ENCODE data around the gene IGSF5. TPM values are rescaled to one million over a fixed set of nuclear protein-coding genes. Genes with fewer than 3 reads are reported as not detected.

IGSF5 gene
- total and polyA plus RNA-seq, 4 donors, result 0.06 to 0.11 (median 0.06) TPM; not detected in 1

- ATAC-seq (ENCODE audit: insufficient read depth, low FRiP score) (no peak), DNase-seq (no peak)
- H3K9ac ChIP-seq (ENCODE audit: insufficient read depth in 1 of 2, low read length in 2 of 2), result no peak overlapping the region
- H3K4me1 ChIP-seq (ENCODE audit: control insufficient read depth in 5 of 5, insufficient read depth in 5 of 5, low read length in 5 of 5), result no peaks in the 10 kb centered on the region
- H3K4me3 ChIP-seq, result no peak overlapping the region
- no peak for TF ChIP-seq CTCF (IDR thresholded peaks at IDR 0.05; ENCODE audit: control extremely low read depth, extremely low read depth)
- no peaks in the 10 kb centered on the region for H3K36me3 ChIP-seq (ENCODE audit: control insufficient read depth in 4 of 4, insufficient read depth in 4 of 4, low read length in 4 of 4)
- WGBS, 2 donors, result 77 to 82% methylated on average over 7 of the region's 7 CpGs
- no peak overlapping the region for H3K27ac ChIP-seq (ENCODE audit: low read depth in 1 of 2, low read length in 1 of 2)
- peaks cover 0 to 4% (median 0%) of the 10 kb centered on the region in 3 donors for H3K27me3 ChIP-seq (ENCODE audit: control insufficient read depth in 3 of 3, insufficient read depth in 3 of 3, low read length in 2 of 3)
- H3K9me3 ChIP-seq (ENCODE audit: control insufficient read depth in 4 of 4, insufficient read depth in 3 of 4, low read length in 3 of 4), result no peaks in the 10 kb centered on the region
These were observed 32.7 kb upstream of the IGSF5 start for GRCh38 chr21:39712273-39712672.

- no peak for DNase-seq
- Histone ChIP-seq H3K36me3 (ENCODE audit: control insufficient read depth in 4 of 4, insufficient read depth in 4 of 4, low read length in 4 of 4) (no peaks in the 10 kb centered on the region), H3K9me3 (ENCODE audit: control insufficient read depth in 4 of 4, insufficient read depth in 3 of 4, low read length in 3 of 4) (no peaks in the 10 kb centered on the region), H3K4me3 (no peak overlapping the region), H3K4me1 (ENCODE audit: control insufficient read depth in 5 of 5, insufficient read depth in 5 of 5, low read length in 5 of 5) (no peaks in the 10 kb centered on the region), H3K9ac (ENCODE audit: insufficient read depth in 1 of 2, low read length in 2 of 2) (no peak overlapping the region), H3K27me3 (ENCODE audit: control insufficient read depth in 3 of 3, insufficient read depth in 3 of 3, low read length in 2 of 3) (peaks cover 0 to 4% (median 0%) of the 10 kb centered on the region in 3 donors), H3K27ac (ENCODE audit: low read depth in 1 of 2, low read length in 1 of 2) (no peak overlapping the region)
- TF ChIP-seq CTCF (IDR thresholded peaks at IDR 0.05; ENCODE audit: control extremely low read depth, extremely low read depth), result no peak
- WGBS, 2 donors, result 67 to 72% methylated on average over 3 of the region's 3 CpGs
- ATAC-seq (ENCODE audit: insufficient read depth, low FRiP score), result no peak
These were observed 32.0 kb upstream of the IGSF5 start for GRCh38 chr21:39712976-39713375.

GRCh38 chr21:39713905-39714304 is 31.1 kb upstream of the IGSF5 start:
- H3K9ac ChIP-seq (ENCODE audit: insufficient read depth in 1 of 2, low read length in 2 of 2), result no peak overlapping the region
- WGBS, 2 donors, result 89 to 98% methylated on average over 7 of the region's 7 CpGs
- no peak overlapping the region for H3K27ac ChIP-seq (ENCODE audit: low read depth in 1 of 2, low read length in 1 of 2)
- no peak overlapping the region for H3K4me3 ChIP-seq
- DNase-seq (no peak), ATAC-seq (ENCODE audit: insufficient read depth, low FRiP score) (no peak)
- H3K36me3 ChIP-seq (ENCODE audit: control insufficient read depth in 4 of 4, insufficient read depth in 4 of 4, low read length in 4 of 4), result no peaks in the 10 kb centered on the region
- TF ChIP-seq CTCF (IDR thresholded peaks at IDR 0.05; ENCODE audit: control extremely low read depth, extremely low read depth), result no peak
- H3K4me1 ChIP-seq (ENCODE audit: control insufficient read depth in 5 of 5, insufficient read depth in 5 of 5, low read length in 5 of 5), result no peaks in the 10 kb centered on the region
- H3K9me3 ChIP-seq (ENCODE audit: control insufficient read depth in 4 of 4, insufficient read depth in 3 of 4, low read length in 3 of 4), result no peaks in the 10 kb centered on the region
- H3K27me3 ChIP-seq (ENCODE audit: control insufficient read depth in 3 of 3, insufficient read depth in 3 of 3, low read length in 2 of 3), result peaks cover 0 to 4% (median 0%) of the 10 kb centered on the region in 3 donors

GRCh38 chr21:39714331-39714730 is 30.7 kb upstream of the IGSF5 start:
- H3K36me3 ChIP-seq (ENCODE audit: control insufficient read depth in 4 of 4, insufficient read depth in 4 of 4, low read length in 4 of 4), result no peaks in the 10 kb centered on the region
- 90 to 95% methylated on average over 1 of the region's 1 CpG for WGBS, 2 donors
- DNase-seq (no peak), ATAC-seq (ENCODE audit: insufficient read depth, low FRiP score) (no peak)
- no peak overlapping the region for H3K27ac ChIP-seq (ENCODE audit: low read depth in 1 of 2, low read length in 1 of 2)
- no peak overlapping the region for H3K4me3 ChIP-seq
- peaks cover 0 to 4% (median 0%) of the 10 kb centered on the region in 3 donors for H3K27me3 ChIP-seq (ENCODE audit: control insufficient read depth in 3 of 3, insufficient read depth in 3 of 3, low read length in 2 of 3)
- H3K9ac ChIP-seq (ENCODE audit: insufficient read depth in 1 of 2, low read length in 2 of 2), result no peak overlapping the region
- no peaks in the 10 kb centered on the region for H3K4me1 ChIP-seq (ENCODE audit: control insufficient read depth in 5 of 5, insufficient read depth in 5 of 5, low read length in 5 of 5)
- TF ChIP-seq CTCF (IDR thresholded peaks at IDR 0.05; ENCODE audit: control extremely low read depth, extremely low read depth), result no peak
- no peaks in the 10 kb centered on the region for H3K9me3 ChIP-seq (ENCODE audit: control insufficient read depth in 4 of 4, insufficient read depth in 3 of 4, low read length in 3 of 4)
